GM19372 (cell line): ENCODE results near the gene BIVM.

ENCODE experiments used
- ATAC-seq: cut with Tn5 transposase; IDR thresholded peaks from one replicate; pipeline ENCODE4 v1.9.1; 2021; ENCODE audit warnings: mild to moderate bottlenecking, low read depth, moderate library complexity; ENCODE audit not compliant: unreplicated experiment

Gene BIVM

DNA sequence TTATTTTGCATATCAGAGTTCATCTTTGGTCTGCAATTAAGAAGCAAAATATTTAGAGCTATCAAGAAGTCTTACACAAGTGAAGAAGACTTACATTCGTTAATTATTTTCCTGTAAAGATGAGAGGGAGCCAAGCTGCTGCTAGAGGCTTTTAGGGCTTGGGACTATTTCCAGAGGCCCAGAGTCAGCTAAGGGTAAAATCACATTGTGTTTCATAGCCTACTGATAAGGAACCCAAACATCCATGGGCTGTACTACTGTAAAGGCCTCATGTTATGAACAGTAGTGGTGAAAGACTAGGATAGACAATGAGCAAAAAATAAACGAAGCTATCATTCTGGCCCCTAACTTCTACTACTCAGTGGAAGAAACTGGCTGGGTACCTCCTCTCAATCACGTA, 14.4 kb upstream of the BIVM start:
- no peak for ATAC-seq

DNA sequence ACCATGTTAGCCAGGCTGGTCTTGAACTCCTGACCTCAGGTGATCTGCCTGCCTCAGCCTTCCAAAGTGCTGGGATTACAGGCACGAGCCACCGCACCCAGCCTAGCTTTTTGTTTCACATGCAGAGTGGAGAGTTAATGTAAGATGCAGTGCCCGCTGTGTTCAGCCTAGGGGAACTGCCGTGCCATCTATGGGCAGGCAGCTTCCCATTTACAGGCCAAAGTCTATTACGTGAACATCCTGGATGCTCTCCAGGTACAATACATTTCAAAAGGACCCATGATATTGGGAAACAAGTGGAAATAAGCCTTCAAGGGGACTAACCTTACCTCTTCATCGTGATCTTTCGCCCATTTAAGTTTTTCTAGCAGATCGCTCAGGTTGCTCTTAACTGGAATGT, 10.2 kb upstream of the BIVM start:
- no peak for ATAC-seq

DNA sequence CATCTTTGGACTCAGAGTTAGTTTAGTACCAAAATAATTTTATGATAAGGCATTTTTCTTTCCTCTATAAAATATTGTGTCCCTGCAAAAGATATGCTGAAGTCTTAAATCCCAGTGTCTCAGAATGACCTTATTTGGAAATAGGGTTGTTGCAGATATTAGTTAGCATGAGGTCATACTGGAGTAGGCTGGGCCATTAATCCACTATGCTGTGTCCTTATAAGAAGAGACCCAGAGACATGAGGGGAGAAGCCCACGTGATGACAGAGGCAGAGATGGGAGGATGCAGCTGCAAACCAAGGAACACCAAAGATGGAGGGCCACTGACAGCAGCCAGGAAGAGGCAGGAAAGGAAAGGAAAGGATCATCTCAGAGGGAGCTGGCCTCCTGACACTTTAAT, 6.5 kb upstream of the BIVM start:
- ATAC-seq = no peak

DNA sequence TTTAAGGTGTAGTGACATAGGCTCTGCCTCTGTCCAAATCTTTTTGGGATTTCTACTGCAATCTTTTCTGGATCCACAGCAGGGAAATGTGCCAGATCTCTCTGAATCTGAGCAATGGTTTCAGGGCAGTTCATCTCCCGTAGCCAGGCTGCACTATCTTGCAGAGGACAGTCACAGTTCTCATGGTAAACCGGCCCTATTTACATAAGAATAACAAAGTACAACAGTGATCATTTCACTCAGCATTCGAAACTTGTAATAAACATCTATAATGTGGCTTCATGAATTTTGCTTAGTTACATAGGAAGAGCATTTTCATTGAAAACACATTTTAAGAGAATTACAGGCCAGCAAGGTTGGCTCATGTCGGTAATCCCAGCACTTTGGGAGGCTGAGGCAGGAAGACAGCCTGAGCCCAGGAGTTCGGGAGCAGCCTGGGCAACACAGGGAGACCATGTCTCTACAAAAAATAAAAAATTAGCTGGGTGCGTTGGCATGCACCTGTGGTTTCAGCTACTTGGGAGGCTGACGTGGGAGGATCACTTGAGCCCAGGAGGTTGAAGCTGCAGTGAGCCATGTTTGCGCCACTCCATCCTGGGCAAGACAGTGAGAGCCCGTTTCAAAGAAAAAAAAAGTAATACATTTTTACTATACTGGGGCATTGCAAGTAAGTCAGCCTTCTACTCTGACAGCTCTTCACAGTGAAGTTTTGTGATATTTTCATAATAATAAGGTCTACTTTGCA, 5.1 kb upstream of the BIVM start:
- no peak for ATAC-seq

DNA sequence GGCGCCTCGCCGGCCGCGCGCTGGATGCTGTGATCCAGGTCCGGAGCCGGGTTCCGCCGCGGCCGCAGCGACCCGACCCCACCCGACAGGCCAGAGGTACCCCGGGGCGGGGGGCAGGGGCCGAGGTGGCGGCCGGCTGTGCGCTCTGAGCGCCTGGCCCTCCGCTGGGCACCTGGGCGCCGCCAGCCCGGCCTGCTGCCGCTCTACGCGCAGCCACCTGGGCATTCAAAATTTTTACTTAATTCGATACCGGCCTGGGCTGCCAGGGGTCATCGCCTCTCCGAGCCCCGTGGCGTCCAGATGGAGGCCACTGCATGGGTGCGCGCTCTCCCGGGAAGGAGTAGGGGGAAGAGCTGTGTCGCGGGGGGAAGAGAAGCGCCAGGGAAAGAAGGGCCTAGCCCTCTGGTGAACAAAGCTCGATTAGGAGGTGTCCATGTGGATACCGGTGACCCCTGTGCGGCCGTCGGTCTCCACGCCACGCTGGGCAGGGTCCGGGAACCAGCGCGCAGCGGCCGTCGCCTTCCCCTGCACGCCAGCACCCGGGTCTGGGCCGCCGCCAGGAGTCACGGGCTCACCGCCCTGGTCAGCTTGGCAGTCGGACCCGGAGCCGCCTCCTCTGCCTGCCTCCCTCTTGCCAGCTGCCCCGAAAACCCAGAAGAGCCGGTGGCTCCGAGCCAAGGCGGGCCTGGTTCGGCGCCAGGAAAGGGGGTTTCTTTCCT, 666 bp downstream of the BIVM start:
- ATAC-seq = peak; percentile 3

DNA sequence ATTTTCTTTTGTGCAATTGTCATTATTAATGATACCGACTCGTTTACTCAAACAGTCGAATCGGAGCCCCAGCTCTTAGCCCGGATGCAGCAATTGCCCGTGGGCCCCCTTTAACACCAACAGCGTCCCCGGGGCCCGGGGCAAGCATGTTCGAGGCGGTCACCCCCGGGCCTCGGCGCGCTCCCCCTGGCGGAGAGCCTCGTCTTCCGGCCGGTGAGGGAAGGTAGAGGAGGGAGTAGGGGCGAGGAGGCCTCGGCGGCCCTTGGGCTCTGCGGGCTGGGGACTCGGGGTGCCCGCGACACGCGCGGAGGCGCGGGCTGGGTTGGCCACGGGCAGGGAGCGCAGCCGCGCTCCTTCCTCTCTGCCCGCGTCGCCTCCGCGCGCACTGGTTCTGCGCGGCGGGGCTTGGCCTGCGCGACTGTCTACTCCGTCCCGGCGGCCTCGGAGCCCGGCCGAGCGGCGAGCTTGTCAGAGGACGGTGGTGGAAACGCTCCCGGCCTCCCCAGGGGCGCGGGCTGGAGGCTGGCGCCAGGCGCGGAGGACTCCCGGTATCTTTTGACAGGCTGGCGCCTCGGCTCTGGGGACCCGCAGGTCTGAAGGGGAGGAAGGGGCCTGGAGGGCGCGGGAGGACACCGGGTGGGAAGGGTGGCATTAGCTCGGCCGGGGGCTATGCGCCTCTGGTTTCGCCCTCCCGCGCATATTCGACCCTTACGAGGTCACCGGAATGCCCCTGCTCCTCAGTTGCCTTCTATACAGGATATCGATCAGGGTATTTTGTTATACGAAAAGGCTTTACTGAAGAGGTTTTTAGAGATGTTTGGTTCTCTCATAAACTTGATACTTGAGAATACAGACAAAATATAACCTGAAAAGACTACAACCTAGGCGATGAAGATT, 1.5 kb downstream of the BIVM start:
- ATAC-seq = peak; percentile 63

DNA sequence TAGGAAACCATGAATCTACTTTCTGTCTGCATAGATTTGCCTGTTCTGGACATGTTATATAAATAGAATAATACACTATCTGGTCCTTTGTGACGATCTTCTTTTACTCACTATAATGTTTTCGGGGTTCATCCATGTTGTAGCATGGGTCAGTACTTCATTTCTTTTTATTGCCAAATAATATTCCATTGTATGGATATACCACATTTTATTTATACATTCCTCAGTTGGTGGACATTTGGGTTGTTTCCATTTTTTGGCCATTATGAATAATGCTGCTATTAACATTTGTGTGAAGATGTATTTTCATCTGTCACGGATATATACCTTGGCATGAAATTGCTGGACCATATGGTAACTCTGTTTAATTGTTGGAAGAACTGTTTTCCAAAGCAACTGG, 6.8 kb downstream of the BIVM start:
- no peak for ATAC-seq

DNA sequence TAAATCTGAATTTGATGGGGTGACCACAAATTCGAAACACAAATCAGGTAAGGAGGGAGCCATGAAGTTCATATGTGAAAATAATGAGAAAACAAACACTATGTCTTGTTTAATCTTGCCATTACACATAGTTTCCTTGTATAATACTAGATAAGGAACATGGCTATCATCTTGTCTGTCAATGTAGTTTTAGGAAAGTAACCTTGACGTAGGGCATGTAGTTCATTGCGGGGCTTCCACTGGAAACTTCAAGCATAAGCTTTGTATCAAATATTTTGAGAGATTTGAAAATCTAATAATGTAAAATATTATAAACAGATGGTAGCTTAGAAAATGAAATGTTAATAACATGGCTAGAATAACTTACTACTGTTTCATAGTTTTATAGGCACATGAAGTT, 8.8 kb downstream of the BIVM start:
- ATAC-seq = no peak

DNA sequence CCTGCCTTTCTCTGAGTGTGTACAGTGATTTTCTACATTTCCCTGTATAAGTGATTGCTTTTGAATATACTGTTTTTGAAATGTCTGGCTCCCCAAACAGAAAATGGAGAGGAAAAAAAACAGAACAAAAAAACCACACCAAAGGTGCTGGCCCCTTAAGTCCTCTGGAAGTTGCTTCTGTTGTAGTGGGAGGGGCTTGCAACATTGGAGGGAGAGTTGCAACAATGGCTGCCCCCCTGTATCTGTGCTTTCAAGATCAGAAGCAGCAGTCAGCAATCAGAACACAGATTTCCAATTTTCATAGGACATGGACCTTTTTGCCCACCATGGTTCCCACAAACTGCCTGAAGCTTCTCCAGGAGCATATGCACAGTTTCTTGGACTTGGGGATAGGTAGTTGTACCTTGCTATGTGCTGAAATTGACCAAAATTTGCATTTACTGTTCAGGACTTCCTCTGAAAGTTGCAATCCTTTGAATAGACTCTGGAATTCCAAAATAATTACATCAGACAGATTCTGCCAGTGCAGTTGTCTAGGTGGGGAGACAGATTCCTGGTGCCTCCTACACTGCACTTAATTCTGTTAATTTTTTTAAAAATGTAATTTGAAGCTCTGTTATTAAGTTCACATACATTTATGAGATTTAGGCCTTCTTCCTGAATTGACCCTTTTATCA, 13.8 kb downstream of the BIVM start:
- ATAC-seq = no peak

DNA sequence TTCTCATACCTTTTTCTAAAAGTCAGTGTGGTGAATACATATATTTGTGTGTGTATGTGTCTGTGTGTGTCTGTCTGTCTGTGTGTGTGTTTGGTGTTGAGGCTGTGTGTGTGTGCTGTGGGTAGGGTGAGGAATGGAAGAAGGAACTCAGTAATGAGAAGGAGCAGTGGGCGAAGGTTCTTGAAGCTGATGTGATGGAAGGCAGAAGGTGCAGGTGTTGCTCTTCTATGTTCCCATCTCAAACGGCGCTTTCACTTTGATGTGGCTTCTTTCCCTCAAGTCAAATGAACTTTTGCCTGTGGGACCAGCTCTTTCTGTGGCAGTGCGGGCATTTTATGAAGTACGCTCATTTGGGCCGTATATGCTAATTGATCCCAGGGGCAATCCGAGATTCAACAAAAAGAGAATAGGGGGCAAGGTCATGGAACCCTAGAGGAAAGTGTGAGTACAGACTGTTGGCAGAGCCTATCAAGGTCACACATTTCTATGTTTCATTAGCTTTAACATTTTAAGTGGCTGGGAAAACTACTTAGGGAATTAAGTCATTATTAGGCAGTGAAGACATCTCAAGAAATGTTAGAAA, 15.2 kb downstream of the BIVM start:
- ATAC-seq = no peak

DNA sequence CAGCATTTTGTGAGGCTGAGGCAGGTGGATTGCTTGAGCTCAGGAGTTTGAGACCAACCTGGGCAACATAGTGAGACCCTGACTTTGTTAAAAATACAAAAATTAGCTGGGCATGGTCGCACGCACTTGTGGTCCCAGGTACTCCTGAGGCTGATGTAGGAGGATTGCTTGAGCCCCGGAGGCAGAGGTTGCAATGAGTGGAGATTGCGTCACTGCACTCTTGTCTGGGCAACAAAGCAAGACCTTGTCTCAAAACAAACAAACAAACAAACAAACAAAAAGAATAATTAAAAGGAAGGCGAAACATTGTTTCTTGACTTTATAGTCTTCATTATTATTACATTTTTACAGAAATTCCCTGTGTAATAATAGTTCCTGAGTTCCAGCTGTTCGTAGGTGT, 15.9 kb downstream of the BIVM start:
- no peak for ATAC-seq

DNA sequence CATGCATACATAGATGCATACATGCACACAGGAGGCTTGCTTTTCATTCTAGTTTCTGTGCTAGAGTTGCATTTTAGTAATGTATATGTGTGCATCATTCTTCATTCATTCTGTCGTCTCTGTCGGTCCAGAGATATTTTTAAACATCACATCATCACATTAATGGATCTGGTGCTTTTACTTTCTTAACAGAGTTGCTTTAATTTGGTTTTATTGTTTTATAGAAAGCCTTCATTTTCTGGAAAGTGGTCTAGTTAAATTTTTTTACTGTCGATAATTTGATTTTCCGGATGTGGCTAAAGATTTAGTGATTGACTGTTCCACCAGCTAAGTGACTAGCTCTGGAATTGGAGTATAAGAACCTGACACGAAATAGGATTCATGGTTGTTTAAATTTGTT, 16.9 kb downstream of the BIVM start:
- ATAC-seq = no peak

DNA sequence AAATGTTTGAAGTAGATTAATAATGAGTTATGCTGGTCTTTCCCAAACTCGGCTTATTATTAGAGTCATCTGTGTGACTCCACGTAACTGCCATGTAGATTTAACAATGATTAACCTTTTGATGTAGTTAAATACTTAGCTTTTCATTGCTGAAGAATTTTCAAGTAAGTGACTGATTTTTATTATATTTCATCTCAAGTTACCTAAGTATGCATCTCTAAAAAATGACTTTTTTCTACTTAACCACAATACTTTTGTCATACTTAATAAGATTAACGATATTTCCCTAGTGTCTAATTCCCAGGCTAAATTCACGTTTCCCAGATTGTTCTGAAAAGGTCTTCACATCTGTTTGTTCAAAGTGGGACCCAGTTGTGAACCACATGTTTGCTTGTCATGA, 17.8 kb downstream of the BIVM start:
- no peak for ATAC-seq

DNA sequence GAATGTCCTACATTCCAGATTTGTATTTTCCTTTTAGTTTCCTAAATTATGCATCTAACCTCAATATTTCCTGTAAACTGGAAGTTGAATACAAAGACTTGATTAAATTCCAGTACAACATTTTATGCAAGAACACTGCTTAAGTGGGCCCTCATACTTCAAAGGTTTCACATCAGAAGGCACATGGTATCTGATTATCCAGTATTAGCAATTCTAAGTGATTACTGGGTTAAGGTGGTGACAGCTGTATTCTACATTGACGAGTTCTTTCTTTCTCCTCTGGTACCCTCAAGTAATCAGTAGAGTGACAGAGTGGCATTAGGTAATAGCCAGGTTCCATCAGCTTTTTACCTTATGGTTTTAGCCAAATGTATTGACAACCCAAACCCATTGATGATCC, 18.3 kb downstream of the BIVM start:
- ATAC-seq = no peak

DNA sequence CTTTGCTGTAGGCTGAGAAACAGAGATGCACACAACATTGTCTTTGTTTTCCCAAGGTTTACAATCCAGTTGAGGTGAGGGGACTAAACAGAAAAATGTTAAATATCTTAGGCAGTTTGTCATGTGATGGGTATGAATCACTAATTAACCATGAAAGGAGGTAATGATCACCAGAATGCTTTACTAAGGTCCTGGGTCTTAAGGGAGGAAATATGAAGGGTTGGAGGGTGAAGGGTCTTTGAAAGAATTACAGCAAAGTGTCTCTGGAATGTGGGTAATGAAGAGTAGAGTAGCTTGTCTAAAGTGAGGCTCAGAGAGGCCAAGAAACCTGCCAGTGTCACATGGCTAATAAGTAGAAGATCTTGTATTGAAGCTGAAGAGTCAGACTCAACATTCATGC, 19.0 kb downstream of the BIVM start:
- no peak for ATAC-seq

DNA sequence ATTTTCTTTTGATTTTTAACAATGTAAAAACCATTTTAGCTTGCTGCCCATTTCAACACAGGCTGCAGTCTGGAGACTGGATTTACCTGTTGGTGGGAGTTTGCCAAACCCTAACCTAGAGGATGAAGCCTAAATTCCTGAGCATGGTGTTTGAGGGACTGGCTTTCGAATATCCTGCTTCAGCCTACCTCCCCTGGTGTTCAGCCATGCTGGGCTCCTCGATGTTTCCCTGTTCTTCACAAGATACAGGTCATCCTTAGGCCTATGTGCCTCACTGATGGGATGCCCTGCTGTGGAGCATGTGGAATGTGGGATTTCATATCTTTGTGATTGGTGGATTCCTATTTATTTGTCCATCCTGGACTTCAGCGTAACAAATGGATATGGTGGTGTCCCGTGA, 26.5 kb downstream of the BIVM start:
- no peak for ATAC-seq

DNA sequence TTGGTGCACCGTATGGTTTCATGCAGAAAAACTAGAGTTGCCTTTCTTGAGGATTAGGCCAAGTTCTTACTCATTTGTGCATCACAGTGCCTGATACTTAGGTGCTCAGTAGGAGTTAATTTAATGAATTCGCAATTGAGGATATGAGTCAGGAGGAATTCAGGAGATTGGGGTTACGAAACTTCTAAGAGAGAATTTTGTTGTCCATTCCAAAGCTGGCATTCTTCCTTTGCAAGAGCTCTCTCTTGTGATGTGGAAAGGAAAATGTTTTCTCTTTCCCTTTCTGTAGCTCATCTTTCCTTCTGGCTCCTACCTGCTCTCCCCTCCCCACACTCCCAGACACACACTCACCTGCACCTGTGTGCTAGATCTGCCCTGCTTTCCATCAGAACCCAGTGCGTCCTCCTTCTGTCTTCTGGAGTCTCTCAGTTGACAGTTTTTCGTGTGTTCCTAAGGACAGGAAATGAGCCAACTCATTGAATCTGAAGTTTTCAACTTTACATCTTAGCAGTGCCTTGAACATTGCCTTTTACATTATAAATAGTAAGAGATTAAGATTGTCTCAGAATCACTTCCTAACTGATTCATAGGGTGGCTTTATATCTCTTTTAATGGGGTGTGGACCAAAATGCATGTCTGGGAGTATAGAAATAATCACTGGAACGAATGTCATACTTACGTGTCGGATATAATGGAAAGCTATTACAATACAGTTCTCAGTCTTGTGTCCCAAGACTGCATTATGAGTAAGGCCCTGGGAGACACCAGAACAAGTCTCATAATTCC, 27.2 kb downstream of the BIVM start:
- no peak for ATAC-seq

DNA sequence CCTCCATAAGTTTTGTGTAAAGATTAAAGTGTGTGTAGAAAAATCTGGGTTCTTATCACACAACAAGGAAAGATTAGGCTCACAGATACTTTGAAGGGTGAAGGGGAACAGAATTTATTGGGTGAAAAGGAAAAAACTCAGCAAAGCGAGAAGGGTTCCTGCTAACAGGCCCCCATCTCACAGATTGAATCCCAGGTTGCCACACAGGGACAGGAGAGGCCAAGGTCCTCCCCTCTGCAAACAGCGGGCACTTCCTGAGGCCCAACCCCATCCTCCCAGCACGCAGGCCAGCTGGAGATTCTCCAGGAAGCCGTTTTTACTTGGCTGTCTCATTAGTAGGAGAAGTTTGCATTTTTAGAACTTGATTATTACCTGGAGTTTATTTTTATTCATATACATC, 31.7 kb downstream of the BIVM start:
- no peak for ATAC-seq

DNA sequence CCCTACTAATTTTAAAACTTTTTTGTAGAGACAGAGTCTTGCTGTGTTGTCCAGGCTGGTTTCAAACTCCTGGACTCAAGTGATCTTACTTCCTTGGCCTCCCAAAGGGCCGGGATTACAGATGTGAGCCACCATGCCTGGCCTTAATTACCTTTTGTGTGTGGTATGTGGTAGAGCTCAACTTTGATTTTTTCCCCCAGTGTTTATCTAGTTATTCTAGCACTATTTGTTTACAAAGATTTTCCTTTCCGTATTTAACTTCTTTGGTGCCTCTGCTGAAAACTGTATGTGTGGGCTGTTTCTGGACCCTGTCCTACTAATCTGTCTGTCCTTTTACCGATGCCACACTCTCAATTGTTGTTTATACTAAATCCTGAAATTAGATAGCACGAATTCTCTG, 37.6 kb downstream of the BIVM start:
- ATAC-seq = no peak

DNA sequence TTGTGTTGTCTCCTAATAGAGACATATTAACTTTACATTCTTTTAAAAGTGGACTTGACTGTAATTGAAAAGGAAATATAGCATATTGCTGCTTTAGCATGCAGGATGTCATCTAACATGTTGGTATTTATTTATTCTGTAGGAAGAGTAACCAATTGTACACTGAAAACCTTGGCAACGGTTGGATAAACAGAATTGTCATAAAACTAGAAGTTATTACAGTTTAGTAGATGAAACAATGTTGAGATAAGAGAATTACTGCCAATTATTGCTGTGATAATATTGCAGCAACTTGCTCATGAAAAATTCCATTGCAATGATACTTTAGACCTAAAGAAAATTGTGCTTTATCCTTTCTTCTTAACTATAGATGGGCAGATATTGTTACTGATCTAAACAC, 39.4 kb downstream of the BIVM start:
- no peak for ATAC-seq
